Panc1 (cell line): ENCODE results near the gene PCDH15.

ENCODE experiments used
- CTCF ChIP-seq: fragments of 450-650 bp; IDR thresholded peaks from 2 replicates; pipeline ENCODE4 v1.5.1; 2017; ENCODE audit warnings: mild to moderate bottlenecking
- POLR2AphosphoS5 ChIP-seq: IDR thresholded peaks from 2 replicates; pipeline ENCODE4 v1.6.1; 2012; ENCODE audit warnings: mild to moderate bottlenecking, low read depth, low read length, moderate library complexity
- REST ChIP-seq, 2 experiments: IDR thresholded peaks; 2 replicates each; pipeline ENCODE4 v1.6.1; 2011 to 2012; ENCODE audit warnings: low read depth in 2 of 2, control low read depth in 1 of 2, low read length in 1 of 2, mild to moderate bottlenecking in 1 of 2, moderate library complexity in 1 of 2; ENCODE audit not compliant: insufficient read depth in 1 of 2
- TCF7L2 ChIP-seq: IDR thresholded peaks from 2 replicates; pipeline ENCODE4 v1.6.1; 2011; ENCODE audit warnings: mild to moderate bottlenecking, low read depth, low read length, inconsistent platforms

- TF ChIP-seq CTCF (no peak), POLR2AphosphoS5 (no peak), REST (IDR thresholded peaks at IDR 0.05; ENCODE audit: insufficient read depth in 1 of 2, low read depth in 2 of 2, low read length in 1 of 2) (no peak), TCF7L2 (no peak)
Measured at GRCh38 chr10:54833029-54833428, 32.0 kb upstream of the PCDH15 start.
